ENCODE data around the gene CFAP100.

DNA sequence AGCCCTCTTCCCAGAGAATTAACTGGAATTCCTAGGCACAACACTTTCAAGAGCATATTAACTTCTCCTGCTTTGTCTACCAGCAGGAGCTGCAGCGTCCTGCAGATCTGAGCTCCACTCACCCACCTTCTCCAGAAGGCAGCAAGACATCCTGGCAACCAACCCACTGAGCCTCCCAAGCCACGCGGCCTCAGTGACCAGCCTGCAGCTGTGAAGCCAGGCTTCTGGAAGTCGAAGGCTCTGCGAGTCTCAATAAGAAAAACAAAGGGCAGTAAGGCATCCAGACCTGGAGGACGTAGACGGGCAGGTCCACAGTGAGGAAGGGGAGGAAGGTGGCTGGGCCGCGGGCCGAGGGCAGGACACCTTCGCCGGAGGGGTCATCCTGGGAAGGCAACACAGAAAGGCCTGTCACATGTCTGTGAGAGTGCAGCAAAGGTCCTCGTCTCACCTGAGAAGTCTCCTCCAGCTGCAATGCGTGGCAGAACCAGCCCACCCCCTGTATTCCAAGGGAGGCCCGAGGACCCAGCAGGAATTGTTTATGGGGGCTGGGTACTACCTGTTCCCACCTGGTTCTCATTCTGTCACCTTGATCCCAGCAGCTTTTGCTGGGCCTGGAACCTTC lies 44.7 kb downstream of the CFAP100 start:
- TF ChIP-seq VEZF1 (CRISPR knock-in tag; IDR thresholded peaks at IDR 0.05) (no peak), USF1 (CRISPR knock-in tag; IDR thresholded peaks at IDR 0.05) (no peak), SMAD3 (CRISPR knock-in tag; conservative IDR thresholded peaks at IDR 0.05) (no peak), MXI1 (IDR thresholded peaks at IDR 0.05; ENCODE audit: low read depth, low read length) (no peak), PHB (CRISPR knock-in tag; IDR thresholded peaks at IDR 0.05) (no peak), NCOR1 (IDR thresholded peaks at IDR 0.05) (no peak), TAF1 (IDR thresholded peaks at IDR 0.05; ENCODE audit: control insufficient read depth, extremely low read depth, insufficient read depth, low read length, severe bottlenecking) (no peak)

Measured in K562 (cell line).